Stimulated activated naive CD8-positive, alpha-beta T cell treated with anti-CD3 and anti-CD28 coated beads, Interleukin-15, Interleukin-2, amounts not matched to agents 100 U/mL and 50 U/mL, for 24 hours (primary cell): ENCODE data around the gene CHD6.

Experiments
- ATAC-seq: fragments of 150-1000 bp; cut with Tn5 transposase; one replicate; pipeline ENCODE4 v1.10.0; 2021
- DNase-seq: peaks from one replicate; pipeline ENCODE4 v3.0.0; 2021

Gene CHD6

DNA sequence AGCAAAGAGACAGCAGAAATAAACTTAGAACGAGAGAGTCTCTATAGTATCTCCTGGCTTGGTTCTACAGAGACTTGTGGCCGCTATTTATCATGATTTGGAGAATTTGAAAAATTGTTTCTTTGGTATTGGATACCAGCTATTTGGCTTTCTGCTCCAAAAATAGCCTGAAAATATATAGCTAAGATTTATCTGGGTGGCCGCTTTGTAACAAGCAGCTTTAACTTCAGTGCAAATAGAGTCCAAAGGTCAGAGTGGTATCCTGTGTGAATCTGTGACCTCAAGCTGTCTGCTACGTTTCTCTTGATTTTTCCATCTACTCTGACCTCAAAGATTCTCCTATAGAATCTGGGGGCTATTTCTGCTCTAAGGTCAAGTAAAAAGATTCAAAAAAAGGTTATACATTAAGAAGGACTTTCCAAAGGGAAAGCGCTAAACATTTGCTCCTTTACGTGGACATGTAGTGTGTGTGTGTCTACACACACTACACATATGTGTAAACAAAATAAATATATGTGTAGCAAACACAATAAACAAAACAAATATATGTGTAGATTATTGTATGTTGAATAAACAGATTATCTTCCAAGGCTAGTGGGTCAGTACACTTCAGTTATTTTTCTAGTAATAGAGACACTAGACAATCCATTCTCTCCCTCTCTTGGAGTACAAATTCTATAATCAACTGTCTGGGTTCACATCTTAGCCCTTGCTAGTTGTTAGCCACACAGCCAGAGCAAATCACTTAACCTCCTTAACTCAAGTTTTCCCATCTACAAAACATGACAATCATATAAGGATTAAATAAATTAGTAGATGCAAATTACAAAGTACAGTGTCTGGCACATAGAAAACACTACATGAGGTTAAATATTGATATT, 40.8 kb downstream of the CHD6 start:
- DNase-seq (no peak), ATAC-seq (peak; percentile 75)

DNA sequence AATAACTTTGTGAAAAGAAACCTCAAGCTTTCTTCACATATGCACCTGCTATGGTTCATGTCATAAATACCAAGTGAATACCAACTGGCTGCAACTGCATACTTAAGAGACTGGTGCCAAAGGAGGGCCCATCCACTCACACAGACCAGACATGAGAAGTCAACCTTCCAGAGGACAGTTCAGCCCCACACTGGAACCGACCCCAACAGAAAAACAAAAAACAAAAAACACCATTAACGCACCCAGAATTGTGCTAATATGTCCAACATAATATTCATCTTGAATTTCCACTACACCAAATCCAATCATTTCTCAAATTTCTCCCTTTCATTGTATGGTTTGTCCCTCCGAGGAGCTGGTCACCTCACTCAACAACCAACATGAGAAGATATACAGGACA, 42.8 kb downstream of the CHD6 start:
- ATAC-seq (no peak), DNase-seq (no peak)

DNA sequence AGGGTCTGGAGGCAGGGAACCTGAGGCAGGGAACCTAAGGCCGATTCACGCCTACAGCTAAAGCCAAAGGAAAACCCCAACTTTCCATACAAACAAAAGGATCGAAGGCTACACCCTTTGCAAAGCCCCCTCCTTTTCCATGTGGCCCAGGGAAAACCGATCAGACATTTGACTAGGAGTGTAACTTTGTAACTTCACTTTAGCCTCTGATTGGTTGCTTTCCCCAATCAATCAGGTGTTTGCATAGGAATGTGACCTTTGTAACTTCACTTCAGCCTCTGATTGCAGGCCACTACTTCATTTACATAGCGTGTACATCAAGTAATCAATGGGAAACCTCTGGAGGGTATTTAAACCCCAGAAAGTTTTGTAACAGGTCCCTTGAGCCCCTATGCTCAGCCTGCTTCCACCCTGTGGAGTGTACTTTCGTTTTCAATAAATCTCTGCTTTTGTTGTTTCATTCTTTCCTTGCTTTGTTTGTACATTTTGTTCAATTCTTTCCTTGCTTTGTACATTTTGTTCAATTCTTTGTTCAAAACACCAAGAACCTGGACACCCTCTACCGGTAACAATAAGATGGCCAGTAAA, 43.3 kb downstream of the CHD6 start:
- no peak for DNase-seq
- no peak for ATAC-seq

DNA sequence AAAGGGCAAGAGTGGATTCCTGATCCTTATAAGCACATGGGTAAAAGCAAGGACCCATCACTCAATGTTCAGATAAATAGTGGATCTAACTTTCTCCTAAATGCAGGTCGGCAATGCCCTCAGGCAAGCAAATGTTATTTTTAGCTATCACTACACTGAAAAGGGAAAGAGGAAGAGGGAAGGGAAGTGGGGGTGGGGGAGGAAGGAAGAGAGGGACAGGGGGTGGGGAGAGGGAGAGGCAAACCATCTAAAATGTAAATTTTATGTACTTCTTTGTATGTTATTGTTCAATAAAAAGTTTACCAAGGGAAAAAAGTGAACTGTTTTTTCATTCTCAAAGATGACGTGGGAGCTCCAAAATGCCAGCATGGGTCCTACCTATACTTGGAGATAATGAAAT, 44.2 kb downstream of the CHD6 start:
- DNase-seq (no peak), ATAC-seq (no peak)

DNA sequence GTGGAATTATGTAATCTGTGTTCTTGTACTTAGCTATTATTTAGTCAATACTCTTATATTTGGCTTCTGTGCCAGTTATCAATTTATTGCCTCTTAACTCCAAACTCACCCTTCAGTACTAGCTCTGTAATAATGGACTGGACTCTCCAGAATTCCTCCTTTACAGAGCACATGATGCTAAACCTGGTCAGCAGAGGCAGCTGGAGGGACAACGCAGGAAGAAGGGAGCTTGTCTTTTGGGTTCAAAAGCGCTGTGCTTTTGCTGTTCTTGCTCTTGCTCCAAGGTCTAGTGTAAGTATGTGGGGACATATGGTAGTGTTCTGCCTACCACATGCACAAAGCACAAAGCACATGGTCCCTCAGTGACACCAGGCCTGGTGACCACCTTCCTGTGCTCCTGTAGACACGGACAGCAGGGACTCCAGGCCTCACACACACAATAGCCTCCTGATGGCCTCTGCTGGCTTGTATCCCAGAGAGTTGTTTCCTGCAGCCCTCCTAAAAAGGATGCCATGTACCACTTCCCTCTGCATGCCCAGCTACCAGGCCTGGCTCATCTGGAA, 46.1 kb downstream of the CHD6 start:
- ATAC-seq (no peak), DNase-seq (peak; percentile 12)

DNA sequence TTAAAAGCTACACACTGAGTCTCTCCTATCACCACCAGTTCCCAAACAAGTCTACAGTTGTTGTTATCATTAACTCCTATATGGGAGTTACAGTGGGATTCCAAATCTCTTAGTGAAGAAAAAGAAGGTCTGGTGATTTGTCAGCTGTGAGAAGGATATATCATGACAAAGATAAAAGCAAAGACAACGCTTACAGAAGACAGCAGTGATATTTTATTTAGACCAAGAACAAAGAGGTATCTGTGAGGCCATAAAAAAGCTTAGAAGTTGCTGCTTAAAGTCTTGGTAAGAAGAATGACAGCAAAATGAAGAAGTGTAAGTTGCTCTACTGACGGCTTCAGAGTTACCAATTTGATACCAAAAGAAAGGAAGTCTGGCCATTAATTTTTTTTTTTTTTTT, 47.2 kb downstream of the CHD6 start:
- ATAC-seq (no peak), DNase-seq (no peak)

DNA sequence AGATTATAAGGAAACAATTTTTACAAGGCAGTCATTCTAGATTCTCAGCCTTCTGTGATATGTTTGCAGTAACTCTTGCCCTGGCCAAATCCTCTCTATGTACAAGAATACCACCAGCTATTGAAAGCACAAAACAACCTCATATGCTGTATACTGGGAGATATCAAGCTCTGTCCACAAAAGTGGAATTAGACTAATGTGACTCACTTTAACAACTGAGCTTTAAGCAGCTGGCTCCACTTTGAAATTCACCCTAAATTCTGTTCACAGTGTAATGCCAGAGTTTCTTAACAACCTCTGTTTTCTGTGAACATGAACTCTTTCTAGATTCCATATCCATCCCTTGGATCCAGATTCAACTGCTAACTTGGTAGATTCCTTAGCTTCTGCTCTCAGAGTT, 47.6 kb downstream of the CHD6 start:
- ATAC-seq (no peak), DNase-seq (no peak)

DNA sequence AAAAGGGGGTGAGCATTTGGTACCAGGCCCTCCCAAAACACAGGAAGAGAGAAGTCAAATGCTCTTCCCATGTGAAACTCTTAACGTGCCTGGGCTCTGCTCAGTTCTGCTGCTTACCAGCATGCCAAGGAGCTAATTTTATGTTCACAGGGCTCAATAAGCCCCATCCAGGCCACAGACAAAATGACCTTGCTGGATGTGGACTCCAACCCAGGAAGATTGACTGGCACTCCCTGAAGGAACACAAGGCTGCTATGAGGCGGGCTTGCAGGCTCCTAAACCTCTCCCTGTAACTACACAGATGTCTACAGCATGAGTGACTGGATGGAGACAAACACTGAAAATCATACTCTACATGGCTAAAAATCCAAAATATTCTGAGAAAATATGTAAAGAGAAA, 50.6 kb downstream of the CHD6 start:
- ATAC-seq (no peak), DNase-seq (no peak)

DNA sequence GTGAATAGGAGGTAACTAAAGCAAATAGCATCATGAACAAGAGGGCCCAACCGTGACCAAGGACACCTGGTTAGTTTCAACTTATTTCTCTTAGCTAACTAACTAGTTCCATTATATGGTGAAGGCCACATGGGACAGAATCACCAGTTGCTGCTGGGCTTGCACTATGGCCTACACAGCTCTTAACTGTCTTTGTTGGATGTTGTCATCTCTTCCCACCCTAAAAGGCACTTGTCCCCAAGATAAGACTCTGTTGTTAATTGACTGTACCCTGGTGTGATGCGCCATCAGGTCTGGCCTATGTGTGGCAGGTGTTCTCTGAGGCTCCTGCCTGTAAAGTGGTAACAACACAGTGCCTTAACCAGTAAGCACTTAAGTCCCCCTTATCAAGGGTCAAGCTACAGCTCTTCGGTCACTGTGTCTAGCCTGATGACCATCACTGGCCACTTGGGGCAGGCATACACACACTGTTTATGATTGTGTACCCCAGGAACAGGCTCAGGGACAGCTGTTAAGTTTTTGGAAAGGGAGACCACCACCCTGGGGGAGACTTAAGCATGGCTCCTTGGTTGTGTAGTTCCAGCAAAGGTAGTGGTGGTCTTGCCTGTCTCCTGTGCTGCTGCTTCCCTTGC, 51.2 kb downstream of the CHD6 start:
- no peak for ATAC-seq
- DNase-seq = no peak

DNA sequence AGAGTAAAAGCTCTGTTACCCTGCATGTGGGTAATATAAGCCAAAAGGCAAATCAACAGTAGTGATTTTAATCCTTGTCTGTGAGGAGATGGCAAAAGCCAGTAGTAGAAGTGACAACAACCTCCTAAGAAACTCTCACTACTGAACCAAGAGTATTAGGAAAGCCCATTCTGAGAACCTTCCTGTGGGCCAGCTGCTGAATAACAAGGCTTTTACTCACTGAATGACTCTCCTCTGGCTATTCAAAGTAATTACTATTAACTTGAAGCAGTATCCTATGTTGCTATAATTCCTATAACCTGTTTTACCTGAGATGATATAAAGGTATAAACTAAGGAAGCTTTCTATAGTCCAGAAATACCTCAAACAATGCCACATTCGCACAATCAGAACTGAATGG, 55.1 kb downstream of the CHD6 start:
- ATAC-seq (no peak), DNase-seq (no peak)

DNA sequence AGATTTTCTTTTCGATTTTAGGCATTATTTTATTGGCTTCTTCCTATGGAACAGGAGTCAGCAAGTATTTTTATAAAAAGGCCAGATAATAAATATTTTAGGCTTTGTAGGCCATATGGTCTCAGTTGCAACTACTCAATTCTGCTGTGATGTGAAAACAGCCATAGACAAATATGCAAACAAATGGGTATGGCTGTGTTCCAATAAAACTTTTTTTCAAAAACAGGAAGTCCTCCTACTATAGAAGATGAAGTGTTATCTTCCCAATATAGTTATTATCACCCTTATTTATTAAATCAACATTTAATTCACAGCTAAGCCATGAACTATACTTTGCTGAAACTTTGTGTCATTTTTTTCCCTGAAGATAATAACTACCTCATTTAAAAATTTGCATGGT, 57.2 kb downstream of the CHD6 start:
- no peak for ATAC-seq
- DNase-seq = no peak

DNA sequence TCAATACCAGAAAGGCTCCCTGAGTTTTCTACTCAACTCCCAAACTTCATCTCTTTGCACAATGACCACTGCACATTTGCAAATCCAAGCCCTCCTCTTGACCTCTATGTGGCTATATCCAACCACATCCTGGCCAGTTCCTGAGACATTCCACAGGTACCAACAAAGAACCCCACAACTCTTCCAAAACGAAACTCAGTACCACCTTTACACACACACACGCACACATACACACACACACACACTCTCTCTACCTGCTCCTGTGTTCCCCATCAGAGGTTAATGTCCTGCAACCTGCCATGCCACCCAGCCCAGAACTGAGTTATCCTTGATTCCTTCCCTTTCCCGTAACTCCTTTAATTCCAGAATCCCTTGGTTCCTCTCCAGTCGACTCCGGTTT, 58.5 kb downstream of the CHD6 start:
- DNase-seq (no peak), ATAC-seq (no peak)

DNA sequence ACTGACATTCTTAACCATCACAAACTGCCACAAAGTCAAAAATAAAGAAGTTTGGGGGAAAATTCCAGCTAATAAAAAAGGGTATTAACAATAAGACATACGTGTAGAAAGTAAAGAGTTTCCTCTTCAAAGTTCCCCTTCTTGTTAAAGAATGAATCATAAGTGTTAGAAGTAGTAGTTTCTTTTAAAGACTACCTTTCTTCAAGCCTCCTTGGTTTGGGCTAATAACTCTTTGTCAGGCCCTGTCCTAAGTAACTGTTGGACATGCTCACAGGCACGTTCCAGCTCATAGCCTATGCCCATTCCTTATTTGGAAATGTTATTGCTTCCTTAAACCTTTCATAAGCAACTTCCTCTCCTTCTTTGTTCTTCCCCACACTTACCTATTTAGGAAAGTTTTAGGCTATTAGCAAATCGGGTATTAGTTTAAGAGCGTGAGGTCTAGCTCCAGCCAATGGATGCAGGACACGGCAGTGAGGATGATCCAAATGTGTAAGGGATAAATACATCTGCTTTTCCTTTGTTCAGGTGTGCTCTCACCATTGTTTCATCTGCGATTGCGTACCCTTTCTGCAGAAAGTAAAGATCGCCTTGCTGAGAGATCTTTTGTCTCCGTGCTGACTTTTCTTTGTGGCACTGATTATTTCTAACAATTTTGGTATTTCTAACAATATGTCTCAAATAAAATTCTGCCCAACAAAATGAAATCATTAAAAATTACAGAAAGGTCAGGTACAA, 64.9 kb downstream of the CHD6 start:
- ATAC-seq (no peak), DNase-seq (no peak)

DNA sequence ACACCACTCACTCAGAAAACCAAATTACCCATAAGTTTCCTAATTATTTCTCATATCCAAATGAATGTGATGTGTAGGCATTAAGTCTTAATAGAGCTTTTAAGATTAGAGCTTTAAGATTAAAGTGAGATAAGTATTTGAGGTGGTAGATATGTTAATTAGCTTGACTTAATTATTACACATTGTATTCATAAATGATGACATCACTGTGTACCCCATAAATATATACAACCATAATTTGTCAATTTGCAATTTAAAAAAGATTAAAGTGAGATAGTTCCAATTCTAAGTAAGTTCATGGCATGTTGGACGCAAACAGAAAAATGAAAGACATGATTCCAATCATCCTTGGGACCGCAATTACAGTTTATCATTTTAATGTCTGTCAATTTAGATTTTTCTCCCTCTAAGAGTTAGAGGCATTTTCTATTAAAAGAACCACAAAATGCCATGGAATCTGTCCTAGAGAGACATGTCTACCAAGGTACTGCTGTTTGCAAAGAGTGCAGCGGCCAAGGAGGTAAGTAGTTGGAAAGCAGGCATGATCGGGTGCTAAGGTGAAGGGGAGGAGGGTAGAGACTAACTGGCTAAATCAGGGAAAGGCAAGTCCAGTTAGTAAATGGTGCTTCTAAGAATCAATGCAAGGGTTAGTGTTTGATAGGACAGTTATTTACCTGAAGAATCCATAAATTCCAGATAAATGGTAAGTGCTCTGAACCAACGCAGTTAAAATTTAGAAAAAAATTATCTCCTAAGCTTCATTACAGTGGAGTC, 65.7 kb downstream of the CHD6 start:
- DNase-seq (no peak), ATAC-seq (no peak)

DNA sequence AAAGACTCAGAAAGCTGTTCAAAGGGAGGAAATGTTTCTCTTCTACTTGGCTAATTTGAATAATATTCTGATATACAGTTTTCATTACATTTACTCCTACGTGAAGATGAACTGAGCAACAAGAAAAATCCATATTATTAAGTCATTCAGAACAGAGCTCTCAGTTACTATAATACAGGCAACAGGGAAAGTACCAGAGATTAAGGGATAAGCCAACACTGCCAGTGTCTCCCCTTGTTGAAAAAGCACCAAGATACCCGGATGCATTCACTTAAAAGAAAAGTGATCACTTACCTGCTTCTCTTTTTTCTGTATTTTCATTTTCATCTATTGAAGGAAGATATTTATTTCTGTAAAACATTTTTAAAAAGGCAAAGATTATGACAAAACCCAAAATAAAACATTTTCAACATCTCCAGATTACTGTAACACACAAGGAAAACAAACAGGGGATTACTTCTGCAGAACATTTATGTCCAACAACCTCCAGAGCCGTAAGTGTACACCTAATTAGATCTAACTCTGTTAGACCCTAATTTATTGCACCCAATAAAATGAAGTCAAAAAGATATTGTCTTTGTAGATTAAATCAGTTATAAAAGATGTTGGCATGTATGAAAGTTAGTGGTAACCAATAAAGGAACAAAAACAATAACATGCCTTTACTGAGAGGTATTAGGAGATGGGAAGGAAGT, 67.0 kb downstream of the CHD6 start:
- ATAC-seq = no peak
- DNase-seq = no peak

DNA sequence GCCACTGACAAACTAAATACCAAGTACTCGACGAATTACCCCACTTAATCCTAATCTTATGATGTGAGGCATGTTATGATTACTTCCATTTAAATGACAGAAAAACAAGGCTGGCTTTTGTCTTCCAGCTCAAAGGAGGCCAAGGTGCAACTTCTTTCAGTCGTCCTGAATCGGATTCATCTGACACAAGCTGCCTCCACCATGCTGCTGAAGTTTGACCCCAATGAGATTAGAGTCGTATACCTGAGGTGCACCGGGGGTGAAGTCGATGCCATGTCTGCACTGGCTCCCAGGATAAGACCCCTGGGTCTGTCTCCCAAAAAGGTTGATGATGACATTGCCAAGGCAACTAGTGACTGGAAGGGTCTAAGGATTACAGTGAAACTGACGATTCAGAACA, 71.0 kb downstream of the CHD6 start:
- DNase-seq = no peak
- no peak for ATAC-seq

DNA sequence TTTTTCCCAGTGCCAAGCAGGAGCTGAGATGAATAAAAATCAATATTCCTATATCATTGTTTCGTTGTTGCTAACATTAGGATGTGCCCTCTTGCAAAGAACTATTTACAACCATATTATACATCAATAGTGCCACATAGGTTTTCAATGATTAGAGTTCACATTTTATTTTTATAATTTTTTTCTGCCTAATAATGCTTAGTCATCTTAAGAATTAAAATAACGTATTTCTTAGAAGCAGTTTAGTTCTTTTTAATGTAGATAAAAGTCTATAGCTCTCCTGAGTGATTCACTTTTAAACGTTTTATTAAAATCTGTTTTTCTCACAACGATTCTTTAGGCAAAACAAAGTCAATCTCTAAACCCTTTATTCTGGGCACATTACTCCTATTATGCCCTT, 71.6 kb downstream of the CHD6 start:
- DNase-seq (no peak), ATAC-seq (no peak)

DNA sequence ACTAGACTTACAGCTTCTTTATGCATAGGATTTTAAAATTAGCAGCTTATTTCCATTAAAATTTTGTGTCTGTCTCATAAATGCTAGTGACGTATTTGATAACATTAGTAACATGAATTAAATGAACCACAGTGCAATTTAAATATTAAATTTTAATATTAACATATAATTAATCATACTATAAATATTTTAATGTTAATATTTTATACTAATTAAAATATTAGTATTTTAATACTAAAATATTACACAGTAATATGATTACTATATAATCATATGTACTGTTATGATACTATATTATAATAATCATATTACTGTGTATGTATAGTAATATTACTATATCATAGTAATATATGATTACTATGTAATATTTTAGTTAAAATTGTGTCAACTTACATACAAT, 73.7 kb downstream of the CHD6 start:
- DNase-seq (no peak), ATAC-seq (no peak)

DNA sequence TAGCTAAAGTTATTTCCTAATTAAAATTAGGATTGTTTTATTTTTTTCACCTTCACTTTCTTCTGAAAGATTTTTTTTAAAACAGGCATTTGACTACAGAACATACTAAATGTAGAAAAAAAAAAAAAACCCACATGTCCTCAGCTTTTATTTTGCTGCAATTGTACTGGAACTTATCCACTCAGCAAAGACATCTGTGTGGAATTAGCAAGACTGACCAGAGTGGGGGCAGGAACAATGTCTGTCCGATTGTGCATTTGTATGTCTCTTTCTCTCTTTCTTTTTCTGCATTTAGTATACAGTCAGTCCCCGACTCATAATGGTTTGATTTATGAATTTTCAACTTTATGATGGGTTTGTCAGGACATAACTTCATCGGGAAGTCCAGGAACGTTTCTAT, 77.3 kb downstream of the CHD6 start:
- DNase-seq (no peak), ATAC-seq (no peak)

DNA sequence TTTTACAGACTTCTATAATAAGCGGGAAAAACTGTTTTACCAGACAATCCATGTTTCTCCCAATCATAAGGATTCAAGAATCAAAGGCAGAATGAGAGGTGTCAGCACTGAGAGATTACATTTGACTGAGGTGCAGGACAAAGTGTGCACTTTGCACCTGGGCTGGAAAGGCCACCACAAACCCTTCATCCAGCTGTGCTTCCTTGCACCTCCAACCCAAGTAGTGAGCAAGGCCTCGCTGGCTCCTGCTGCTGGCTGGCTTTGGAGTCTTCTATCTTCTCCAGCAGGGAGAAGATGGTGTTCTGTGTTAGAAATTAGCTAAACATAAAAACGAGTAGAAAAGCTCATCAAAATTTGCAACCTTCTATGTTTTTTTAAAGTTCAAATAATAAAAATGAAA, 77.7 kb downstream of the CHD6 start:
- DNase-seq (no peak), ATAC-seq (no peak)
